MG63 (cell line): Measurements from ENCODE around the gene CD151. TPM values are rescaled to one million over a fixed set of nuclear protein-coding genes. Genes with fewer than 3 reads are reported as not detected.

Experiments
- DNase-seq: peaks from one replicate; pipeline ENCODE4 v3.0.0-alpha.2; 2020
- H3K27me3 ChIP-seq: fragments of 250-450 bp; sonication (Bioruptor Pico); 2 replicates; pipeline ENCODE4 v1.5.1; 2020; ENCODE audit warnings: mild to moderate bottlenecking, moderate library complexity
- H3K36me3 ChIP-seq: fragments of 250-450 bp; sonication (Bioruptor Pico); 2 replicates; pipeline ENCODE4 v1.5.1; 2020; ENCODE audit warnings: mild to moderate bottlenecking, moderate library complexity
- H3K4me3 ChIP-seq: fragments of 250-450 bp; sonication (Bioruptor Pico); 2 replicates; pipeline ENCODE4 v1.5.1; 2020; ENCODE audit warnings: mild to moderate bottlenecking, moderate library complexity
- H3K9me3 ChIP-seq: fragments of 250-450 bp; sonication (Bioruptor Pico); 2 replicates; pipeline ENCODE4 v1.5.1; 2020; ENCODE audit warnings: mild to moderate bottlenecking, moderate library complexity
- total RNA-seq: library from RNA; depleted of rRNA; stranded (reverse); fragments of >200 nt; shearing (Covaris generic); gene quantifications from 2 replicates; pipeline ENCODE4 v1.2.3, GENCODE V29; 2014; ENCODE audit warnings: low replicate concordance

Gene CD151
- total RNA-seq, 1 experiment from 2014 or later, result 1,451 TPM

DNA sequence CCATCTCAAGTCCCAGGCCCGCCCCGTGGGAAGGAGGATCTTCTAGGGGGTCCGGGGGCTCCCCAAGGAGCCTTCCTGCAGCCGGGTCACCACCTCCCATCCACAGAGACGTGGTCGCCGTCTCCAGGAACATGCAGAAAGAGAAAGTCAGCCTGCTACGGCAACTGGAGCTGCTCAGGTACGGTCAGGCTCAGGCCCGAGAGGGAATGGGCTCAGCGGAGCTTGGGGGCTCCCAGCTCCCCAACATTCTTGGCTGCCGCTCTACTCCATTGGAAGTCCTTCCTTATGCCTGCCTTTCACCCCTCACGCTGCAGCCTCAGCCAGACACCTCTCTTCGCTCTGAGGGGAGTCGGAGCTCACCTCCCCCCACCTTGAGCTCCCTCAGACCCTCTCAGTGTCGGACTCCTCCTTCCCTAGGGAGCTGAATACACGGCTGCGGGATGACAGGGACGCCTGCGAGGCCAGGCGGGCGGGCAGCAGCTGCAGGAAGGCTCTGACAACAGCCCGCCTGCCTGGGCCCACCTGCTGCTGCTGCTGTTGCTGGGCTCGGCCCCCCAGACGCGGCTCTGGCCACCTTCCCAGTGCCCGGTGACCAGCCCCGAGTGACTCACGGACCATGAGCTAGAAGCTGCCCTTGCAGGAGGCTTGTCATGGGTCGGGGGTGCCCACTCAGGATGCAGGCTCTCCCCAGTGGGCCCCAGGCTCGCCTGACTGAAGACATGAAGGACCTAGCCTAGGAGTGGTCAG lies 1.5 kb upstream of the CD151 start:
- H3K9me3 ChIP-seq, result no peaks in the 10 kb centered on the region
- peaks cover 19% of the 10 kb centered on the region for H3K36me3 ChIP-seq
- peak; percentile 85 for DNase-seq
- H3K27me3 ChIP-seq, result no peaks in the 10 kb centered on the region
- no peak overlapping the region; the same call in 1 of the 2 replicates for H3K4me3 ChIP-seq

DNA sequence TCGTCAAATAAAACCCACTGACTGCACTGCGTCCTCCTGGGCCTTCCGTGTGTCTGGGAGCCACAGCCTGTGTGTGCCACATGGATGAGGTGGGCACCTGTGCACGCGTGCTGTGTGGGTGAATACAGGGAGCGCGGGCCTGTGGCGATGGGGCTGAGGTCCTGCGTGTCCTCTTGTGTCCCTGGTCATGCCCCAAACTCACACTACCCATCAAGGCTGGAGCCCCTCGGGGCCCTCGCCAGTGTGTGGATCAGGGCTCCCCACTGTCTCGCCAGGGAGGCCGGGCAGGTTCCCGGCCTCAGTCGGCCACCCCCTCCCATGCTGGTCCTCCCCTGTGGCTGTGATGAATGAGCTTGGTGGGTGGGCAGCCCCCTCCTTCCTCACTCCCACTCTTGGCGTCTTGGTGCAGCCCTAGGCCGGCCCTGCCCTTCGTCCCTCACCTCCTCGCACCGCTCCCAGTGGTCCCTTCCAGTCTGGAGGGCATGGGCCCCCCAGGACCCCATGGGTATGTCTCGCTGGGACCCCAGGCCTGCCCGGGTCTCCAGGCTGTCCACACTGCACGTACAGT lies 707 bp upstream of the CD151 start:
- no peak for DNase-seq

DNA sequence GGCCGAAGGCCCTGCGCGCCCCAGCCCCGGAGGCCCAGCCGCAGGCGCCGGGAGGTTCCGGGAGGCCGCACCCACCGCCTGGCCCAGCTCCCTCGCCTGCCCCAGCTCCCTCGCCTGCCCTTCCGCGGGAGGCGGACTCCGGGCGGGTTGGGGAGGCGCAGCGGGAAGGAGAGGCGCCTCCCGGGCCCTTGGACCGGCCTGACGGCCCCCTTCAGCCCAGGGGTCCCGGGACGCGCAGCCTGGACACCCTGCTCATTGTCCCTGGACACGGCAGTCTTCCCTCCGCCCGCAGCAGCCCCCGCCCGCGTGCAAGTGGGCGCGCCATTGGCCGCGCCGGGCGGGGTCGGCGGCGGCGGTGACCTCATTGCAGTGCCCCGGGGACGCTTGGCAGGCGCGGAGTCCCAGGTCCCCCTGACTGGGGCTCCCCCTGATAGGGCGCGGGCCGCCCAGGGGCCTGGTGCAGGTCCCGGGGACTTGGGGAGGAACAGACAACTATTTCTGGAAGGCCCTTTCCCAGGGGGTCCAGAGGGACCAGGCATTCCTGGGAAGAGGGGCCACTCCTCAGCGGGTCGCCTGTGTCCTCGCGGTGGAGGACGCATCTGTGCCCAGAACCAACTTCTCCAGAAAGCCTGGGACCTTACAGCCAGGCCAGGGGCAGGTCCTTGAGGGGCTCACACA lies 501 bp downstream of the CD151 start:
- DNase-seq, result peak; percentile 73
- H3K27me3 ChIP-seq, result no peaks in the 10 kb centered on the region
- peak overlapping the region; percentile 69 for H3K4me3 ChIP-seq
- H3K36me3 ChIP-seq, result peaks cover 38% of the 10 kb centered on the region
- no peaks in the 10 kb centered on the region for H3K9me3 ChIP-seq

More for the DNA sequence above, 707 bp upstream of the CD151 start:
- Histone ChIP-seq H3K27me3 (no peaks in the 10 kb centered on the region), H3K9me3 (no peaks in the 10 kb centered on the region), H3K36me3 (peaks cover 27% of the 10 kb centered on the region), H3K4me3 (peak overlapping the region; percentile 64)

- DNase-seq, result peak; percentile 73
Observed at GRCh38 chr11:833849-834311, 1.1 kb downstream of the CD151 start.

GRCh38 chr11:834371-835316 lies 1.9 kb downstream of the CD151 start:
- H3K36me3 ChIP-seq, result peaks cover 51% of the 10 kb centered on the region
- DNase-seq, result peak; percentile 99
- no peaks in the 10 kb centered on the region for H3K9me3 ChIP-seq
- H3K27me3 ChIP-seq, result no peaks in the 10 kb centered on the region
- H3K4me3 ChIP-seq, result peak overlapping the region; percentile 69

More at GRCh38 chr11:833849-834311, 1.1 kb downstream of the CD151 start:
- H3K27me3 ChIP-seq, result no peaks in the 10 kb centered on the region
- H3K4me3 ChIP-seq, result peak overlapping the region; percentile 69
- H3K9me3 ChIP-seq, result no peaks in the 10 kb centered on the region
- H3K36me3 ChIP-seq, result peaks cover 43% of the 10 kb centered on the region

- H3K4me3 ChIP-seq, result no peak overlapping the region
- no peaks in the 10 kb centered on the region for H3K9me3 ChIP-seq
- no peaks in the 10 kb centered on the region for H3K27me3 ChIP-seq
- no peak for DNase-seq
- peaks cover 67% of the 10 kb centered on the region for H3K36me3 ChIP-seq
Observed at GRCh38 chr11:836274-836673, 3.5 kb downstream of the CD151 start.

DNA sequence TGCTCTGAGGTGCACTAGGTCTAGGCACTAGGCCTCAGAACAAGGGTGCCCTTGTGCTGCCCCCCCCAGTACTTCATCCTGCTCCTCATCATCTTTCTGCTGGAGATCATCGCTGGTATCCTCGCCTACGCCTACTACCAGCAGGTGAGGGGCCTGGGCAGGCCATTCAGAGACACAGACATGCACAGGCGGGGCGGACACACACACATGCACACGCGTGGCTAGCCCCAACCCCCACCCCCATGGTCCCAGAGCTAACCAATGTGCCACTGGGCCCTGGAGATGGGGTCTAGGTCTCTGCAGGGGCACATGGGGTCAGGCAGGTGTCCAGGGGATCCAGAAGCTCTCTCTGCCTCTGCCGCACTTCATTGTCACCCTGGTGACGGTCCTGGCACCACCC lies 3.9 kb downstream of the CD151 start:
- H3K27me3 ChIP-seq, result no peaks in the 10 kb centered on the region
- peaks cover 71% of the 10 kb centered on the region for H3K36me3 ChIP-seq
- no peaks in the 10 kb centered on the region for H3K9me3 ChIP-seq
- no peak for DNase-seq
- H3K4me3 ChIP-seq, result no peak overlapping the region

GRCh38 chr11:837189-837989 lies 4.6 kb downstream of the CD151 start:
- no peaks in the 10 kb centered on the region for H3K9me3 ChIP-seq
- no peak for DNase-seq
- H3K4me3 ChIP-seq, result no peak overlapping the region
- peaks cover 75% of the 10 kb centered on the region for H3K36me3 ChIP-seq
- H3K27me3 ChIP-seq, result no peaks in the 10 kb centered on the region

DNA sequence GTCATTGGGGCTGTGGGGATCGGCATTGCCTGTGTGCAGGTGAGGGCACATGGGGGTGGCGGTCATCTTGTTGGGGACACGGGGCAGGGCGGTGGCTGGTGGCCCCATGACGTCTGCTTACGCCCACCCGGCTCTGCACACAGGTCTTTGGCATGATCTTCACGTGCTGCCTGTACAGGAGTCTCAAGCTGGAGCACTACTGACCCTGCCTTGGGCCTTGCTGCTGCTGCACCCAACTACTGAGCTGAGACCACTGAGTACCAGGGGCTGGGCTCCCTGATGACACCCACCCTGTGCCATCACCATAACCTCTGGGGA lies 5.2 kb downstream of the CD151 start:
- Histone ChIP-seq H3K36me3 (peaks cover 75% of the 10 kb centered on the region), H3K9me3 (no peaks in the 10 kb centered on the region), H3K4me3 (no peak overlapping the region), H3K27me3 (no peaks in the 10 kb centered on the region)
- DNase-seq, result no peak

- Histone ChIP-seq H3K9me3 (no peaks in the 10 kb centered on the region), H3K36me3 (peaks cover 78% of the 10 kb centered on the region), H3K27me3 (no peaks in the 10 kb centered on the region), H3K4me3 (no peak overlapping the region)
- DNase-seq, result peak; percentile 55
Observed at GRCh38 chr11:838441-839279, 5.9 kb downstream of the CD151 start.

- DNase-seq, result no peak
- H3K4me3 ChIP-seq, result no peak overlapping the region
- peaks cover 72% of the 10 kb centered on the region for H3K36me3 ChIP-seq
- no peaks in the 10 kb centered on the region for H3K27me3 ChIP-seq
- H3K9me3 ChIP-seq, result no peaks in the 10 kb centered on the region
Observed at GRCh38 chr11:839280-839623, 6.5 kb downstream of the CD151 start.

DNA sequence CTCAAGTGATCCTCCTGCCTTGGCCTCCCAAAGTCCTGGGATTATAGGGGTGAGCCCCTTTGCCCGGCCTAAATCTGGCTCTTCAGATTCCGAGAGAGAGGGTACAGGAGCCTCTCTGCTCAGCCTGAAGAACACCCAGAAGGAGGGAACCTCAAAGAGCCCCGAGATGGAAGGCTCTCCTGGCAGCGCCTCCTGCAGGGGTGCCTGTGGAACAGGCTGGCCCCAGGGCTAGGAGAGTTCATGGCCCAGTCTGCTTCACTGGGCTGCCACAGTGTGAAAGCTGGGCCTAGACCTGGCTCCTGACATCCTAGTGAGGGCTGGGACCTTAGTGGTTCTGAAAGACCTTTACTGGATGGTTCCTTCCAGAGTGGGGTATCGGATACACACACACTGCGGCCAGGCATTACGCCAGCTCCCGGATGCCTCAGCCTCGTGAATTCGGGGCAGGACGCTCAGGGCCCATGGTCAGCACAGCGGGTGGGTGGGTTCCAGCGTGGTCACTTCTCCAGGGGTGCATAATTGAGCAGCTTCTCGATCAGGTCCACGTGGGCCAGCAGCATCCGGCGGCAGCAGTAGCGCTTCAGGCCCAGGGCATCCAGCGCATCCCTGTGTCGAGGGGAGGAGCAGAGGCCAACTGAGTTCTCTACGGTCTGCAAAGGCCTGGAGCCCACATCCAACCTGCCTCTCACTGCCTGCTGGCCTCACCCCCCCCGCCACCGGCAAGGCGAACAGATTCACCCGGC lies 7.3 kb downstream of the CD151 start:
- Histone ChIP-seq H3K36me3 (peaks cover 69% of the 10 kb centered on the region), H3K4me3 (peak overlapping the region; percentile 98), H3K27me3 (no peaks in the 10 kb centered on the region), H3K9me3 (no peaks in the 10 kb centered on the region)
- DNase-seq, result peak; percentile 58

DNA sequence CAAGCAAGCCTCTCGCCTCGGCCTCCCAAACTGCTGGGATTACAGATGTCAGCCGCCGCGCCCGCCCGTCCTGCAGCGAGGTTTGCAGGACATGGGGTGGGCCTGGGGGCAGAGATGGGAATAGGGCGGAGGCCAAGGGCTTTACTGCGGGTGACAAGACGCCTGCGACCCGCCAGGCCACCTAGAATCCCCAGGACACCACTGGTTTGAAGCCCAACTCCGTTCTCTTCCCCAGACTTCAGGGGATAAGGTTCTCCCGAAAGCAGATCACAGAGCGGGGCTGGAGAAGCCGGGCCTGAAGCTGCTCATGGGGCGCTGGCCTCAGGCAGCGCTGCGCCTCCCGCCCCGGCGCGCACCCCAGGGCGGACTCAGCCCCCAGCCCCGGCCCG lies 9.2 kb downstream of the CD151 start:
- Histone ChIP-seq H3K9me3 (no peaks in the 10 kb centered on the region), H3K4me3 (peak overlapping the region; percentile 98), H3K36me3 (peaks cover 71% of the 10 kb centered on the region), H3K27me3 (no peaks in the 10 kb centered on the region)
- no peak for DNase-seq

DNA sequence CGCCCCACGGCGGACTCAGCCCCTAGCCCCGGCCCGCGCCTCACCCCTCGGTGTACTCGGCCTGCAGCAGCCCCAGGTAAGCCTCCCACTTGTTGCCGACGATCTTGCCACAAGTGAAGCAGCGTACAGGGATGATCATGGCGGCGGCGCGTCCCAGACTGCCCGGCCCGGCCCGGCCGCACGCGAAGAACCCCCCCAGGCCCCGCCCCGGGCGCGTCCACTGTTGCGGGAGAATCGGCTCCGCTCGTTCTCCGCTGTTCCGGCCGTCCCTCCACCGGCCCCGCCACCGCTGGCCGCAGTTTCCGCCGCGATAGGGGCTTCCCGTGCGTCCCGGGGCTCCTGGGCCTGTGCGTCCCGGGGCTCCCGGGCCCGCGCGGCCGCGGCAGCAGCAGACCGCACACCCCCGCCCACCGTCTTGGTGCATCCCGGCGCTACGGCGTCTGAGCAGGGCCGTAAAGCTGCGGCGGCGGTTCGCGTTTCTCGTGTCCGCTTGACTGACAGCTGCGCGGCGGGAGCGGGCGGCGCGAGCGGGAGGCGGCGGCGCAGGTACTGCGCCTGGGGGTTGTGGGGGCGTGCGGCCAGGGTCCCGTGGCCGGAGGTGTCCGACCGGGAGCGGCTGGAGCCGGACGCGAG lies 9.7 kb downstream of the CD151 start, which contains the start of the genes POLR2L and TSPAN4:
POLR2L (minus strand) TSS at position 160 of the 633 bp plus-strand sequence; CDS start at position 139, 21 bp downstream.
TSPAN4 (plus strand) TSS at position 483 of the 633 bp plus-strand sequence. CDS start 7,453 bp downstream, outside the sequence.
- Histone ChIP-seq H3K27me3 (no peaks in the 10 kb centered on the region), H3K36me3 (peaks cover 68% of the 10 kb centered on the region), H3K4me3 (peak within 1 kb of the TSS; percentile 98), H3K9me3 (no peaks in the 10 kb centered on the region)
- peak; percentile 92 for DNase-seq
